Erythroblast (primary cell): ENCODE measurements around the gene CALHM5.

Experiments
- GATA1 ChIP-seq: IDR thresholded peaks from 2 replicates; pipeline ENCODE4 v1.6.1; 2011; ENCODE audit warnings: low read depth, mild to moderate bottlenecking, control low read depth, low read length, moderate library complexity
- POLR2A ChIP-seq: IDR thresholded peaks from 2 replicates; pipeline ENCODE4 v1.6.1; 2011; ENCODE audit warnings: mild to moderate bottlenecking, low read length

DNA sequence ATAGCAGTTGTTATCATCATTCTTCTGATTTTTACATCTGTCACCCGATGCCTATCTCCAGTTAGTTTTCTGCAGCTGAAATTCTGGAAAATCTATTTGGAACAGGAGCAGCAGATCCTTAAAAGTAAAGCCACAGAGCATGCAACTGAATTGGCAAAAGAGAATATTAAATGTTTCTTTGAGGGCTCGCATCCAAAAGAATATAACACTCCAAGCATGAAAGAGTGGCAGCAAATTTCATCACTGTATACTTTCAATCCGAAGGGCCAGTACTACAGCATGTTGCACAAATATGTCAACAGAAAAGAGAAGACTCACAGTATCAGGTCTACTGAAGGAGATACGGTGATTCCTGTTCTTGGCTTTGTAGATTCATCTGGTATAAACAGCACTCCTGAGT, 48.1 kb upstream of the CALHM5 start:
- TF ChIP-seq POLR2A (no peak), GATA1 (no peak)
